ENCODE measurements around the gene BTF3L4.
"Not testable (repeated sequence)": the region's sequence is repeated elsewhere in the genome, so short reads cannot be mapped to it uniquely, and the experiment has no call there.

DNA sequence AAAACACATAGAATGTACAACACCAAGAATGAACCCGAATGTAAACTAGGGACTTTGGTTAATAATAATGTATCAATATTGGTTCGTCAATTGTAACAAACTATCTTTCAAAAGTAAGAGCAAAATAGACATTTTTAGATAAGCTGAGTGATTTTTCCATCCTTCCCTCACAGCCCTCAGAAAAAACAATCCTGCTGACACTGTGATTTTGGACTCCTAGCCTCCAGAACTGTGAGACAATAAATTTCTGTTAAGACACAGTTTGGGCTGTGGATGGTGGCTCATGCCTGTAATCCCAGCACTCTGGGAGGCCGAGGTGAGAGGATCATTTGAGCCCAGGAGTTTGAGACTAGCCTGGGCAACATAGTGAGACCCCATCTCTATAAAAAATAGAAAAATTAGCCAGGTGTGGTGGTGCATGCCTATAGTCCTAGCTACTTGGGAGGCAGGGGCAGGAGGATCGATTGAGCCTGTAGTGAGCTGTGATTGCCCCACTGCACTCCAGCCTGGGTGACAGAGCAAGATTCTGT lies 10.4 kb upstream of the BTF3L4 start:
- TF ChIP-seq, protein P1, sequence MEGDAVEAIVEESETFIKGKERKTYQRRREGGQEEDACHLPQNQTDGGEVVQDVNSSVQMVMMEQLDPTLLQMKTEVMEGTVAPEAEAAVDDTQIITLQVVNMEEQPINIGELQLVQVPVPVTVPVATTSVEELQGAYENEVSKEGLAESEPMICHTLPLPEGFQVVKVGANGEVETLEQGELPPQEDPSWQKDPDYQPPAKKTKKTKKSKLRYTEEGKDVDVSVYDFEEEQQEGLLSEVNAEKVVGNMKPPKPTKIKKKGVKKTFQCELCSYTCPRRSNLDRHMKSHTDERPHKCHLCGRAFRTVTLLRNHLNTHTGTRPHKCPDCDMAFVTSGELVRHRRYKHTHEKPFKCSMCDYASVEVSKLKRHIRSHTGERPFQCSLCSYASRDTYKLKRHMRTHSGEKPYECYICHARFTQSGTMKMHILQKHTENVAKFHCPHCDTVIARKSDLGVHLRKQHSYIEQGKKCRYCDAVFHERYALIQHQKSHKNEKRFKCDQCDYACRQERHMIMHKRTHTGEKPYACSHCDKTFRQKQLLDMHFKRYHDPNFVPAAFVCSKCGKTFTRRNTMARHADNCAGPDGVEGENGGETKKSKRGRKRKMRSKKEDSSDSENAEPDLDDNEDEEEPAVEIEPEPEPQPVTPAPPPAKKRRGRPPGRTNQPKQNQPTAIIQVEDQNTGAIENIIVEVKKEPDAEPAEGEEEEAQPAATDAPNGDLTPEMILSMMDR (IDR thresholded peaks at IDR 0.05): not testable (repeated sequence)
- not testable (repeated sequence) for TF ChIP-seq EZH2phosphoT487, EZH2 (IDR thresholded peaks at IDR 0.05)

Measured in neural progenitor cell (in vitro differentiated cells).